Stimulated activated effector memory CD8-positive, alpha-beta T cell treated with anti-CD3 and anti-CD28 coated beads, Interleukin-12 subunit alpha, Interleukin-12 subunit beta, amount 100 ng/mL, for 72 hours (primary cell): ENCODE data around the gene RNF224.

ENCODE experiments used
- ATAC-seq: fragments of 150-1000 bp; cut with Tn5 transposase; 2 replicates; pipeline ENCODE4 v1.10.0; 2021
- DNase-seq, 2 donors: peaks; one replicate each; pipeline ENCODE4 v3.0.0; 2021 to 2022; ENCODE audit warnings: low spot score in 2 of 2
- H3K27ac Mint-ChIP-seq: one replicate; pipeline ENCODE4 v1.8.0; 2022; ENCODE audit warnings: mild to moderate bottlenecking, mixed read lengths
- H3K36me3 Mint-ChIP-seq: one replicate; pipeline ENCODE4 v1.8.0; 2022; ENCODE audit warnings: mild to moderate bottlenecking, mixed read lengths
- H3K4me1 Mint-ChIP-seq: one replicate; pipeline ENCODE4 v1.8.0; 2022; ENCODE audit warnings: mixed read lengths
- H3K4me3 Mint-ChIP-seq: one replicate; pipeline ENCODE4 v1.8.0; 2022; ENCODE audit warnings: mild to moderate bottlenecking, mixed read lengths
- H3K9me3 Mint-ChIP-seq: one replicate; pipeline ENCODE4 v1.8.0; 2022; ENCODE audit warnings: mixed read lengths

The RNF224 gene

DNA sequence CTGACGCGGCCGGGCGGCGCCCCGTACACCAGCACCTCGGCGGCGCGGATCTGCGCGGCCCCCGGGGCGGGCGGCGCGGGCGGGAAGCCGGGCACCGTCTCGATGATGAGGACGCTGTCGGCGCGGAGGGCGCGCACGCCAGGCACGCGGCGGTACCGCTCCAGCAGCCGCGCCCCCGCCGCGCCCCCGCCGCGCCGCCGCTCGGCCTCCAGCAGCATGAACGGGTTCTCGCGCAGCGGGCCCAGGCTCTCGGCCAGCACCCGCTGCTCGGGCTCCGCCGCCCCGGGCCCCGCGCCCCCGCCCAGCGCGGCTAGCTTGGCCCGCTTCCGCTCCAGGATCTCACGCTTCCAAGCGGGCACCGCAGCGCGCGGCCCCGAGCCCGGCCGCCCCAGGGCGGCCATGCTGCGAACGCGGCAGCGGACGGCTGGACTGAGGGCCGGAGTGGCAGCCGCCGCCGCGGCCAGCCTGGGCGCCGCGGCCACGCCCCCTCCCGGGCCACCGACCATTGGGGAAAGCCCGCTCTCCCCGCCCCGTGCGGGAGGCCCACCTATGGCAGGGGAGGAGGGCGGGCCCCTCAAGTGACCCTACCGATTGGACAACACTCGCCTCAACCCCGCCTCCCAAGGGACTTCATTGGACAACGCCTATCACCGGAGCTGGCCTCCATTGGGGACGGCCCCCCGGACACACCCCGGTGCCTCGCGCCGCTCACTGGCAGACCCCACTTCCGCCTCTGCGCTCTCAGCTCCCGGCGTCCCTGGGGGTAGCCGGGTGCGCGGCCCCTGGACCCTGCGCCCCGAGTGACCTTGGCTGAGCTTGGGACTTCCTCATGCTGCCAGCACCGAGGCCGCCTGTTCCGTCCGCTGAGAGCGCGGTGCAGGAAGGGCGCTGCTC is 26.7 kb upstream of the RNF224 start, which contains the start of gene TPRN:
Gene TPRN, minus strand, starts transcription at position 431 of the 894 bp plus-strand sequence. Its CDS starts 30 bp downstream, at position 401.
- Mint-ChIP-seq H3K9me3 (no peaks in the 10 kb centered on the region), H3K36me3 (peaks cover 12% of the 10 kb centered on the region), H3K27ac (peak within 1 kb of the TSS; percentile 82), H3K4me1 (peaks cover 23% of the 10 kb centered on the region), H3K4me3 (peak within 1 kb of the TSS; percentile 79)
- peak; percentile 96 for ATAC-seq
- DNase-seq, result peak; percentile 90 to 98

- DNase-seq (no peak), ATAC-seq (no peak)
- H3K36me3 Mint-ChIP-seq, result peaks cover 16% of the 10 kb centered on the region
- peak overlapping the region; percentile 79 for H3K4me3 Mint-ChIP-seq
- peaks cover 31% of the 10 kb centered on the region for H3K4me1 Mint-ChIP-seq
- no peaks in the 10 kb centered on the region for H3K9me3 Mint-ChIP-seq
- peak overlapping the region; percentile 60 for H3K27ac Mint-ChIP-seq
These were observed 26.0 kb upstream of the RNF224 start for GRCh38 chr9:137201205-137201868.

DNA sequence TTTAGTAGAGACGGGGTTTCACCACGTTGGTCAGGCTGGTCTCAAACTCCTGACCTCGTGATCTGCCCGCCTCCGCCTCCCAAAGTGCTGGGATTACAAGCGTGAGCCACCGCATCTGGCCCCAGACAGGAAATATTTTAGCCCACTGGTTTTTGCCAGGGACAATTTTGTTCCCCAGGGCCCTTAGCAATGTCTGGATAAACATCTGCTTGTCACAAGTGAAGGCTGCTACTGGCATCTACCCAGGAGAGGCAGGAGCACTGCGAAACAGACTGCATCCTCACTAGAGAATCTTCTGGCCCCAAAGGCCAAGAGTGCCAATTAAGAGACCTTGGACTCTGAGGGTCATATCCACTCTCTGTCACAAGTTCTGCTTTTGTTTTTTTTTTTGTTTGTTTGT is 24.3 kb upstream of the RNF224 start:
- ATAC-seq, result no peak
- Mint-ChIP-seq H3K9me3 (no peaks in the 10 kb centered on the region), H3K4me3 (peak overlapping the region; percentile 4), H3K4me1 (peaks cover 45% of the 10 kb centered on the region), H3K36me3 (peaks cover 27% of the 10 kb centered on the region), H3K27ac (no peak overlapping the region)
- no peak for DNase-seq

DNA sequence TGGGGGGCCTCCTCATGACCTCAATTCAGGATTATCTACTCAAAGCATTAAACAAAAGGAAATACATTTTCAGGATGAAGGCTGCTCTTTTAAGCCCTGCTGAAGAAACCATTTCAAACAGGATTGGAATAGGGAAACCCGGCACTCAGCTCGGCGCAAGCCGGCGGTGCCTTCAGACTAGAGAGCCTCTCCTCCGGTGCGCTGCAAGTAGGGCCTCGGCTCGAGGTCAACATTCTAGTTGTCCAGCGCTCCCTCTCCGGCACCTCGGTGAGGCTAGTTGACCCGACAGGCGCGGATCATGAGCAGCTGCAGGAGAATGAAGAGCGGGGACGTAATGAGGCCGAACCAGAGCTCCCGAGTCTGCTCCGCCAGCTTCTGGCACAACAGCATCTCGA is 22.6 kb upstream of the RNF224 start:
- H3K9me3 Mint-ChIP-seq, result no peaks in the 10 kb centered on the region
- ATAC-seq, result no peak

GRCh38 chr9:137205126-137206069 is 21.9 kb upstream of the RNF224 start, which contains the start of the genes NDOR1 and TMEM203:
Gene NDOR1, plus strand, starts transcription at chr9:137205700. Its CDS starts 78 bp downstream, at chr9:137205778.
Gene TMEM203, minus strand, starts transcription at chr9:137205648. Its CDS starts 234 bp downstream, at chr9:137205414.
- Mint-ChIP-seq H3K4me3 (peak within 1 kb of the TSS; percentile 94), H3K27ac (peak within 1 kb of the TSS; percentile 97), H3K9me3 (no peaks in the 10 kb centered on the region), H3K4me1 (peaks cover 45% of the 10 kb centered on the region), H3K36me3 (peaks cover 50% of the 10 kb centered on the region)
- ATAC-seq (peak; percentile 77), DNase-seq (peak; percentile 94 to 97)

More for the DNA sequence above, 22.6 kb upstream of the RNF224 start:
- Mint-ChIP-seq H3K27ac (peak overlapping the region; percentile 97), H3K4me3 (peak overlapping the region; percentile 94), H3K36me3 (peaks cover 43% of the 10 kb centered on the region), H3K4me1 (peaks cover 45% of the 10 kb centered on the region)
- DNase-seq, result no peak

DNA sequence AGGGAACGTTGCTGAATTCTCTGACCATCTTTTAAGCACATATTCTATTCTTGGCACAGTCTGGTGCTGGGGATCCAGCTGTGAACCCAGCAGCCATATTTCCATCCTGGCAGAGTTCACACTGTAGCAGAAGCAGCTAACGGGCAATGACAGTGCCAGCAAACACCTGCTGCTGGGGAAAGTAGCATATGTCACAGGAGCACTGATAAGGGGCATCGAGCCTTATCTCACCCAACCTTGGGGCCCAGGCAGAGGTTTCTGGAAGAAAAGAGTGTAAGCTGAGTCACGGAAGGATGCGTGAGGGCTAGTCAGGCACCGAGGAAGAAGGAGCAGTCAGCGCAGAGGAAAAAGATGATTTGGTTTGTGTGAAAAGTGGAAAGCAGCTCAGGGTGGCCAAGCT is 20.7 kb upstream of the RNF224 start:
- peak overlapping the region; percentile 97 for H3K27ac Mint-ChIP-seq
- peak overlapping the region; percentile 94 for H3K4me3 Mint-ChIP-seq
- H3K4me1 Mint-ChIP-seq, result peaks cover 40% of the 10 kb centered on the region
- ATAC-seq (no peak), DNase-seq (no peak)
- no peaks in the 10 kb centered on the region for H3K9me3 Mint-ChIP-seq
- H3K36me3 Mint-ChIP-seq, result peaks cover 58% of the 10 kb centered on the region

- H3K4me3 Mint-ChIP-seq, result no peak overlapping the region
- no peak overlapping the region for H3K27ac Mint-ChIP-seq
- DNase-seq (no peak), ATAC-seq (no peak)
- H3K36me3 Mint-ChIP-seq, result peaks cover 48% of the 10 kb centered on the region
- H3K4me1 Mint-ChIP-seq, result peaks cover 12% of the 10 kb centered on the region
- H3K9me3 Mint-ChIP-seq, result no peaks in the 10 kb centered on the region
These were observed 15.8 kb upstream of the RNF224 start for GRCh38 chr9:137211532-137211931.

GRCh38 chr9:137212520-137212919 is 14.8 kb upstream of the RNF224 start:
- Mint-ChIP-seq H3K4me1 (peaks cover 2% of the 10 kb centered on the region), H3K9me3 (no peaks in the 10 kb centered on the region), H3K36me3 (peaks cover 41% of the 10 kb centered on the region), H3K27ac (no peak overlapping the region), H3K4me3 (no peak overlapping the region)
- no peak for DNase-seq
- ATAC-seq, result no peak

DNA sequence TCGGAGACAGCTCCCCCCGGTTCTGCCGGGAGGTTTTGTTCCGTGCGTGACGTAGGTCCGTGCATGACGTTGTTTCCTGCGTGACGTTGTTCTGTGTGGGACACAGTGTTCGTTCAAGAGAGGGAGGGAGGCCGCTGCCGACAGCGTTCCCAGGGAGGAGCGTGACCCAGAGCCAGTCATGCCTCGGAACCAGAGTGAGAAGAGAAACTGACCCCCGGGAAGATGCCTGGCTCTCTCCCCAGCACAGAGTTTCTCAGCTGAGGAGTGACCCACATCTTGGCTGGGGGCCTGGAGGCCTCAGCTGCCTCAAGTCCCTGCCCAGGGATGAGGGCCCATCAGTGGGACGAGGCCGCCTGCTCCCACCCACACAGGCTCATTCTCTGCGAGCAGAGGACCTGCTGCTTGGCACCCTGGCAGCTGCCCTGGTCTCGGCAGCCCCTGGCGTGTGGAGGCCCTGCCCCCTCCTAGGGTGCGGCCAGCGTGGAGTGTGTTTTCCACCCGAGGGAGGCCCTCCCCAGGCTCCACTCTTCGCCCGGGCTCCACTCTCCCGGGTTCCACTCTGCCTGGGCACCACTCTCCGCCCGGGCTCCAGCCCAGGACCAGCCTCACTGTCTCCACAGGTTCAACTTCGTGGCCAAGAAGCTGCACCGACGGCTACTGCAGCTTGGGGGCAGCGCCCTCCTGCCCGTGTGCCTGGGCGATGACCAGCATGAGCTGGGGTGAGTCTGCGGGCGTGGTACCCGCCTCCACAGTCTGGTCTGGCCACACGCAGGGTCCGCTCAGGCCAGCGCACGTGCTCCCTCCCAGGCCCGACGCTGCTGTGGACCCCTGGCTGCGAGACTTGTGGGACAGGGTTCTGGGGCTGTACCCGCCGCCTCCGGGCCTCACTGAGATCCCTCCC is 13.9 kb upstream of the RNF224 start:
- H3K9me3 Mint-ChIP-seq, result no peaks in the 10 kb centered on the region
- H3K36me3 Mint-ChIP-seq, result peaks cover 32% of the 10 kb centered on the region
- ATAC-seq, result no peak
- DNase-seq, result no peak
- H3K4me3 Mint-ChIP-seq, result no peak overlapping the region
- H3K4me1 Mint-ChIP-seq, result no peaks in the 10 kb centered on the region
- no peak overlapping the region for H3K27ac Mint-ChIP-seq

- no peak overlapping the region for H3K4me3 Mint-ChIP-seq
- no peak for ATAC-seq
- H3K27ac Mint-ChIP-seq, result no peak overlapping the region
- no peaks in the 10 kb centered on the region for H3K9me3 Mint-ChIP-seq
- H3K4me1 Mint-ChIP-seq, result no peaks in the 10 kb centered on the region
- peaks cover 22% of the 10 kb centered on the region for H3K36me3 Mint-ChIP-seq
- no peak for DNase-seq
These were observed 12.7 kb upstream of the RNF224 start for GRCh38 chr9:137214620-137215019.

DNA sequence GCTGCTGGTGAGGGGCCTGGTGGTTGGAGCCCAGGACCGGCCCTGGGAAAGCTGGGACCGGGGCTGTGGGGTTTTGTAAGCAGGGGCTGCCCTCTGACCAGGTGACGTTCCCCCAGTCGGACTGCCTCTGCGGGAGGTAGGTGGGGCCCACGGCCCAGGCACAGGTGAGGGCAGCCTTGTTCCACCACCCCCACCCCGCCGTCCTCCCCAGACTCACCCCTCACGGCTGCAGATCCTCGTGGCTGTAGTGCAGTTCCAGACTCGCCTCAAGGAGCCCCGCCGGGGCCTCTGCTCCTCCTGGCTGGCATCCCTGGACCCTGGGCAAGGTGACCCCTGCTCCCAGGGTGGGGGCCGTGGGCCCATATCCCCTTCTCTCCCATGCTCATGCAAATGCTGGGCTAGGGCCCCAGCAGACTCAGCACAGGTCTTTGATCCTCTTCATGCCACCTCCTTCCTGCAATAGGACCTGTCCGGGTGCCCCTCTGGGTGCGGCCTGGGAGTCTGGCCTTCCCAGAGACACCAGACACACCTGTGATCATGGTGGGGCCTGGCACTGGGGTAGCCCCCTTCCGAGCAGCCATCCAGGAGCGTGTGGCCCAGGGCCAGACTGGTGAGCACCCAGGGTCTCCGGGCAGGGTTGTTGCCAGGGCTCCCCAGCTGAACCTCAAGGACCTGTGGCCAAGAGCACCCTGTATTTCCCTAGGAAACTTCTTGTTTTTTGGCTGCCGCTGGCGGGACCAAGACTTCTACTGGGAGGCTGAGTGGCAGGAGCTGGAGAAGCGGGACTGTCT is 11.9 kb upstream of the RNF224 start:
- H3K27ac Mint-ChIP-seq, result no peak overlapping the region
- ATAC-seq, result no peak
- H3K36me3 Mint-ChIP-seq, result peaks cover 14% of the 10 kb centered on the region
- no peaks in the 10 kb centered on the region for H3K9me3 Mint-ChIP-seq
- peaks cover 4% of the 10 kb centered on the region for H3K4me1 Mint-ChIP-seq
- no peak for DNase-seq
- H3K4me3 Mint-ChIP-seq, result no peak overlapping the region

GRCh38 chr9:137216188-137216965 is 10.9 kb upstream of the RNF224 start:
- H3K4me1 Mint-ChIP-seq, result peaks cover 4% of the 10 kb centered on the region
- no peaks in the 10 kb centered on the region for H3K9me3 Mint-ChIP-seq
- no peak for DNase-seq
- H3K36me3 Mint-ChIP-seq, result peaks cover 6% of the 10 kb centered on the region
- H3K4me3 Mint-ChIP-seq, result no peak overlapping the region
- ATAC-seq, result no peak
- no peak overlapping the region for H3K27ac Mint-ChIP-seq
